GM12892 (cell line): Measurements from ENCODE around the gene GRIN1.
A peak's percentile ranks its signal among the peaks of the same experiment; 100 is the strongest.

Experiments
- DNase-seq: peaks from one replicate; pipeline ENCODE4 v3.0.0; 2011; ENCODE audit not compliant: insufficient read length
- FAIRE-seq: peaks from 2 replicates; lab custom pipeline; 2011; peaks lifted over from hg19 to GRCh38; lab: Jason Lieb, UNC
- POLR2A ChIP-seq: IDR thresholded peaks from 2 replicates; pipeline ENCODE4 v1.6.1; 2011; ENCODE audit warnings: low read depth, low read length, control low read depth
- POLR2AphosphoS5 ChIP-seq: IDR thresholded peaks from 2 replicates; pipeline ENCODE4 v1.6.1; 2011; ENCODE audit warnings: low read depth, low read length, control low read depth
- TAF1 ChIP-seq: IDR thresholded peaks from 2 replicates; pipeline ENCODE4 v1.6.1; 2011; ENCODE audit warnings: low read depth, mild to moderate bottlenecking, control low read depth, low read length, borderline replicate concordance

Gene GRIN1

GRCh38 chr9:137172901-137173795 lies 34.2 kb downstream of the GRIN1 start:
- TF ChIP-seq POLR2A (no peak), POLR2AphosphoS5 (no peak), TAF1 (no peak)
- no peak for FAIRE-seq
- no peak for DNase-seq

DNA sequence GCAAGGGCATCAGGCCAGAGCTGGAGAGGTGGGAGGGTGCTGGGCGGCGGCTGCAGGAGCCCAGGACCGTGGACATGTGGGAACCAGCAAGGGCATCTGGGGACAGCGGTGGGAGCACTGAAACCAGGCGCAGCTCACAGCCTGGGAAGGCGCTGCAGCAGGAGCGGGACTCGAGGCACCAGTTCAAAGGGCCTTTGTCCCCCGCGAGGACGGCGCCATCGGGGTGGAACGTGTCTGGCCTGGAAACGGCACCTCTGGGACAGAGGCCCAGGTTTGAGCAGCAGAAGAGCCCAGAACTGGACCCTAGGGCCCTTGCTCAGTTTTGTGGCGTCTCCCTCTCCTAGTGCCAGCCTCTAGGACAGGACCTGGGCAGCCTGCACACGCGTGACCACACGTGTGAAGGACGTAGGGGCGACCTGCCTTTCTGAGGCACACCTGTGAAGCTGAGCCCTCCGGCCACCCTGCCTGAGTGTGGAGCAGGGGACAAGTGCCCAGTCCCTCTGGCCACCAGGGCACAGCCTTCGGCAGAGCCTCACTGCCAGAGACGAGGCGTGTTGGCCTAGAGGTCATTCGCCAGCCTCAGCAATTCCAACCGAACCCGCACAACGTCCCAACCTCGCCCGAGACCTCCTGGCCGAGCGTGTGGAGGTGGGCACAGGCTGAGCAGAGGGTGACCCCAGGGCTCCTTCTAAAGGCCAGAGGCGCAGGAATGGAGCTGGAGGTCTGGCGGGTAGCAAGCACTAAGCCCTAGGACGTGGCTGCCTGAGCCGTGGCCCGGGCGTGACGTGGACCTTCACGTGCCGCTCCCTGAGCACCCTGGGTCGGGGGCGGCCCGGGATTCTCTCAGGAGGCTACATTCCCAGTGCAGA lies 35.1 kb downstream of the GRIN1 start:
- no peak for DNase-seq
- TF ChIP-seq TAF1 (no peak), POLR2AphosphoS5 (no peak), POLR2A (no peak)
- no peak for FAIRE-seq

- DNase-seq (no peak), FAIRE-seq (no peak)
- TF ChIP-seq TAF1 (no peak), POLR2A (no peak)
These were observed 35.9 kb downstream of the GRIN1 start for GRCh38 chr9:137174722-137175293.

DNA sequence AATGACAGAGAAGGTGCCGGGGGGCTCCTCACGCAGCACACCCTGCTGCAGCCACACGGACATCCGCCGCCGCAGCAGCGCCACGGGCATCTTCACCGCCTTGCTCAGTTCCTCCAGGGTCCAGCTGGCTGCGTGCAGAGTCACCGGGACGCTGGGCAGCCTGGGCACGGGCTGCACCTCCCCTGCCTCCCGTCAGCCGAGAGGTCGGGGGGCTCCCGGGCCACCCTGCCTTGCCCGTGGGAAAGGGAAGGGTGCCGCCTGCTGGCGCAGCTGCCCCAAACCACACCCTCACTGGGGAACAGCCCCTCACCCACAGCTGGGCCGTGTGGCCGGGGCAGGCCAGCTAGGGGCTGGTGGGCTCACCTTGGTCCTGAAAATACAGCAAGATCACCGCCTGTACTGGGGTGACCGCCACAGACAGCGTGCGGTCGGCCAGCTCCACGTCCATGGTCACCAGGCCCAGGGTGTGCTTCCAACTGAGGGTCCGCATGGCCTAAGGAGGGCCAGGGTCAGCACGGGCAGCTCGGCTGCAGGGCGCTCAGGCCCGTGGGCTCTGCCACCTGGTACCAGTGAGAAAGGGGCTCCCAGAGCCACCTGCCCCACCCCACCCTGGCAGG lies 36.5 kb downstream of the GRIN1 start:
- DNase-seq (no peak), FAIRE-seq (no peak)
- no peak; the same call in 1 of the 2 replicates for TF ChIP-seq POLR2A
- no peak for TF ChIP-seq TAF1
- no peak for TF ChIP-seq POLR2AphosphoS5

DNA sequence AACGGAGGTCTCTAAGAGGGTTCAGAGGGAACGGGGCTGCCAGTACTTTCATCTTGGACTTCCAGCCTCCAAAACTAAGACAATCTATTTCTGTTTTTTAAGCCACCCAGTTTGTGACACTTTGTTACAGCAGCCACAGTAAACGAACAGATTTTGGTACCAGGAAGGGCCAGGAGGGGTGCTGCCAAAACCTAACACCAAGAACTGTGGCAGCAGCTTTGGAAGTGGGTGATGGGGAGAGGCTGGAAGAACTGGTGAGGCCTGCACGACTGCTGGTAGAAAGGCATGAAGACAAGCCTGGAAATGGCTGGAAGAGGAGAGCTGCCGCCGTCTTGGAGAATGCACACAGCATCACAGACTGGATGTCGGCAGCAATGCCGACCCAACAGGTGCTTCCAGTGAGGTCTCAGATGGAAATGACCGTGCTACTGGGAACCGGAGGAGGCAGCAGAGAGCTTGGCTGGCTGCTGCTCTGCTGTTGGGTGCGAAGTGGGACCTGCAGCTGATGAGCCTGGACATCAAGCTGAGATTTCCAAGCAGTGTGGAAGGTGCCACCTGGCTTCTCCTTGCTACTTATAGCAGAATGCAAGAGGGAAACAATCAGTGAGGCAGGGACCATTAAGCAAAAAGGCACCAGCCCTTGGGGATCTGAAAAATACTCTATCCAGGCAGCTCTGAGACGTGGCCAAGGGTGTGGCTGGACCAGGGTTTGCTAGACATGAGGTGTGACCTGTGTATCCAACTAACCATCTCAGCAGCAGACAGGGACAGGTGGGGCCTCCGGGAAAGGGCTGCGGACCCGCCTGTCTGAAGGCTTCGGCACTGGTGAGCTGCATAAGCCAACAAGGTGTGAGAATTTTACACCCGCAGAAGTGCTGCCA lies 37.6 kb downstream of the GRIN1 start:
- TF ChIP-seq TAF1 (no peak), POLR2A (no peak), POLR2AphosphoS5 (peak; percentile 44; the same call in 1 of the 2 replicates)
- FAIRE-seq = peak; percentile 77
- DNase-seq = no peak

DNA sequence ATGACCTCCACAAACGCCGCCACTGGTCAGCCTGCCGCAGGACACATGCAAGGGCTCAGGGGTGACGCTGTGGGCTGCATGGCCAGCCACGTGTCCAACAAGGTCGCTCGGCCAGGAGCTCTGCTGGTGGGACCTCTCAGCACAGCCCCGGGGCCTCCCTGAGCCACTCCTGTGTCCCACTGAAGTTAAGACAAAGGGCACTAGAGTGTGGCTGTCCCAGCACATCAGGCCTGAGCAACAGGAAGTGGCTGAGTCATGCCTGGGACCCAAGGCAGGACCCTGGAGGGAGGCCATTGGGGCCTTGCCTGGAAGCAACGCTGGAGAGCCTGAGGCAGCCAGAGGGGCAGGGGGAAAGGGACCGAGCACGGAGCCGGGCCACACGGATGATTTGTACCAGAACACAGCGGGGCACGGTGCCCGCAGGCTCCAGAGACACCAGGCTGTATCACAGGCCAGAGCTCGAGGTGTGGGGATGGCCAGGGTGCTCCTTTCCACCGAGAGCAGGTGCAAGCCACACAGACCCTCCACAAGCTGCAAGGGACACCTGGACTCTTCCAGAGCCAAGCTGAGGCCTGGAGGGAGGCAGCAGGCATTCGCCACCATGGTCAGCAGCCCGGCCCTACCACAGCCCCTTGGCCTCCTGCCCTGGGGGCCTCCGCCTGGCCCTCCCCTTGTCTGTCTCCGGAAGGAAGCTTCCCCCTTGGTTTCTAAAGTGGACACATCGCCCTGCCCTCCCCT lies 39.4 kb downstream of the GRIN1 start:
- no peak for TF ChIP-seq TAF1
- TF ChIP-seq POLR2A = no peak
- TF ChIP-seq POLR2AphosphoS5 = no peak
- FAIRE-seq (no peak), DNase-seq (no peak)

DNA sequence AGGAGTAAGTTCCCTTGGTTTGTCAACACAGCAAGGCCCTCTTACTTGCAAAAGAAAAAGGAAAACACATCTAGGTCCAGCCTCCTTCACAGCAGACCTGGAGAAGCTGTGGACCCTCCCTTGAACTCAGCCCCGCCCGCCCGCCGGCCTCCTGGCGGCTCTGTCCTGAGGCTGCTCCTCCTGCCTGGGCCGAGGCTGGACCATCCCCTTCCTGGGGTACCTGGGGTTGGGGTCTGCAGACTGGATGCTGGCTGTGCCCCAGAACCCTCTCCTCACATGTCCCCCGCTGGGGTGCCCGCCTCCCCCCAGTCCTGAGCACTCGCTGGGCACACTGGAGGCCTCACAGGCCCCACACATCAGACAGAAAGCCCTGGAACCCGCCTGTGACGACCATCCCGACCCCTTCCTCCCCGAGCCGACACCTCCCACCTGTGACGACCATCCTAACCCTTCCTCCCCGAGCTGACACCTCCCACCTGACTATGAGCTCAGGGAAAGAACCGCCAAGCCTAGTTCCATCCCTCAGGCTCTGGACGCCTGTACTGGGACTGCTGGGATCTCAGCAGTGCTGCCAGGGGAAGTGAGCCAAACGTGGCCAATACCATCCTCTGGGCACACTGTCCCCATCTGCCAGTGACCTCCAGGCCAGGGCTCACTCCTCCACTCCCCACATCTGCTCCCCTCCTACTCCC lies 40.1 kb downstream of the GRIN1 start:
- no peak for DNase-seq
- no peak for FAIRE-seq

GRCh38 chr9:137179761-137180160 lies 40.8 kb downstream of the GRIN1 start:
- FAIRE-seq = no peak
- no peak for DNase-seq
- TF ChIP-seq POLR2A = no peak
- no peak for TF ChIP-seq POLR2AphosphoS5
- TF ChIP-seq TAF1 = no peak

More for the DNA sequence above, 40.1 kb downstream of the GRIN1 start:
- TF ChIP-seq TAF1 (no peak), POLR2AphosphoS5 (no peak), POLR2A (no peak)

GRCh38 chr9:137180491-137180890 lies 41.5 kb downstream of the GRIN1 start:
- DNase-seq = no peak
- FAIRE-seq = no peak
- TF ChIP-seq POLR2A (no peak), POLR2AphosphoS5 (no peak), TAF1 (no peak)
